Posterior cingulate gyrus (tissue), 11 donors: ENCODE data around the gene KIF16B.
"Not testable (repeated sequence)": the region's sequence is repeated elsewhere in the genome, so short reads cannot be mapped to it uniquely, and the experiment has no call there.

Experiments
- DNase-seq, 10 donors: peaks; one replicate each; pipeline versions ENCODE4 v3.0.0 to v3.0.0-alpha.2; 2020 to 2021; ENCODE audit warnings: mixed read lengths in 3 of 10
- intact Hi-C: fragments of 100-400 bp; cut with DNase I; formaldehyde crosslinking; loops from one replicate; pipeline ENCODE4 v1.15.1; 2023

KIF16B gene

DNA sequence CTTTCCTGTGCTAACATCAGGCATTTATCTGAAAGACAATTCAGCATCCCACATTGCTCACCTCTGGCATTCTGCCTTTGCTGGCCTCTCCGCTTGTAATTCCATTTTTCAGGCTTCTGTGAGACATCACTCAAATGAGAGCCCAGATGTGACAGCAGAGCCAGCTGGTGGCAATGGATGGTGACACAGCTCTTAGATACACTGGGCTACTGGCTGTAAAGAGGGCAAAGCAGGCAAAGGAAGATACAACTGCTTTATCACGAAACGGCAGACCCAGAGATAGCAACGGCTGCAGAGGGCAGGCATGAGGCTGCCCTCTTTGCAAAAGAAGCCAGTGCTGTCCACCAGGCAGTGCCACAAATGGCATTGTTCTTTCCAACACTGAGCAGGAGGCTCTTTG is 329.8 kb downstream of the KIF16B start:
- peak in 3 of 10 donors; percentile 15 to 84 (median 23) for DNase-seq
- intact Hi-C loops, result no loop called here

GRCh38 chr20:16241911-16242310 is 331.3 kb downstream of the KIF16B start:
- peak in 4 of 10 donors; percentile 27 to 83 (median 32) for DNase-seq

DNA sequence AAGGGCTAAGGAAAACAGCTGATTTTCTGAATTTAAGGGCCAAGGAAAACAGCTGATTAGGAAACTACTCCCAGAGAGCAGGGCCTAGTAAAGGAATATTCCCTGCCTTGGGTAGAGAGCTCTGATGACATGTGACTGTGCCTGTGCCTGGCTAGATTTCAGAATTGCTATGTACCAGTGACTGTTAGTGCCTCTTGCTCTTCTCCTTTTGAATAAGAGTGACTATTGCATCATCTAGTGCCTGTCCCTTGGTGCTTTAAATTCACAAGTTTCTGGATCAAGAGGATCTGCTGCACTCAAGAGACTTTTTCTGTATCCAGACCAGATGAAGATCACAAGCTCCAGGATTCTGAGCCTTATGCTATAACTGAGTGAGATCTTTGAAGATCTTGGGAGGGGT is 332.9 kb downstream of the KIF16B start:
- intact Hi-C loops, result no loop called here

More at GRCh38 chr20:16241911-16242310, 331.3 kb downstream of the KIF16B start:
- intact Hi-C loops, result no loop called here

GRCh38 chr20:16236589-16237241 is 336.5 kb downstream of the KIF16B start:
- no peak for DNase-seq
- intact Hi-C loops, result no loop called here

More for the DNA sequence above, 332.9 kb downstream of the KIF16B start:
- DNase-seq, result no peak

GRCh38 chr20:16230402-16230801 is 342.8 kb downstream of the KIF16B start:
- no peak for DNase-seq
- intact Hi-C loops, result no loop called here

DNA sequence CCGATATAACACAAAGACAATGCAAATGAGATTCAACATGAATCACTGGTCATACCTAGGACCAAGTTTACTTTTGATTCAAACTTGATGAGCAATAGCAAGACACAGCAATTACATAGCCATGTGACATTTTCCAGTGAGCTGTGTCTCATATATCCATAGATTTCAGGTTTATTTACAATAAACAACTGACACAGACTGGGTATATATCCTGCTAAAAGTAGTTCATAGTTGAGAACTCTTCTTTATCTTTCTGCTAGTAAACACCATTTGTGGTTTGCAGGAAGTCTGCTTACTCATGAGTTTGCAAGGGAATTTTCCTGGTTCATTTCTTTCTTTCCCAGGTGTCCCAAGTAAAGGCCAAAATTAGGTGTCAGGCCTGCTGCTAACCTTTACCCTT is 343.4 kb downstream of the KIF16B start:
- DNase-seq, result no peak
- intact Hi-C loops, result no loop called here

DNA sequence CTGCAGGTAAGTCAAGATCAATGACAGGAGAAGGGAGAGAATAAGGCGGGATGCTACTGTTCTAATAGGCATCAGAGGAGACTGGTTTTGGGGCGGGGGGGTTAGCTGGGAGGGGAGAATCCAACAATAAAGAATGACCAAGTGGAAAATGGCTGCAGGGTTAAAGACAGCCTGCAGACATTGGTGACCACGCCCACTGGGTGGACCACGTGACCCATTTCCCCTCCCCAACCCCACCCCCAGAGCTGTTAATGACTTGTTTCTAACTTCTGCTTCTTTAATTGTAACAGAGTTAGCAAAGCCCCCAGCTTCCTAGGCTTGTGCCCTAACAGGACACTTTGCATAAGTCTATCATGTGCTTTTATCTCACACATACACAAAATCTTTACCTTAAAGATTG is 344.5 kb downstream of the KIF16B start:
- no peak for DNase-seq
- intact Hi-C loops, result no loop called here

DNA sequence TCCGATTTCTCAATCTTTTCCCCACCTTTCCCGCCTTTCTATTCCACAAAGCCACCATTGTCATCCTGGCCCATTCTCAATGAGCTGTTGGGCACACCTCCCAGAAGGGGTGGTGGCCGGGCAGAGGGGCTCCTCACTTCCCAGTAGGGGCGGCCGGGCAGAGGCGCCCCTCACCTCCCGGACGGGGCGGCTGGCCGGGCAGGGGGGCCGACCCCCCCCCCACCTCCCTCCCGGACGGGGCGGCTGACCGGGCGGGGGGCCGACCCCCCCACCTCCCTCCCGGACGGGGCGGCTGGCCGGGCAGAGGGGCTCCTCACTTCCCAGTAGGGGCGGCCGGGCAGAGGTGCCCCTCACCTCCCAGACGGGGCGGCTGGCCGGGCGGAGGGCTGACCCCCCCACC is 346.3 kb downstream of the KIF16B start:
- DNase-seq, intact Hi-C loops: not testable (repeated sequence)

DNA sequence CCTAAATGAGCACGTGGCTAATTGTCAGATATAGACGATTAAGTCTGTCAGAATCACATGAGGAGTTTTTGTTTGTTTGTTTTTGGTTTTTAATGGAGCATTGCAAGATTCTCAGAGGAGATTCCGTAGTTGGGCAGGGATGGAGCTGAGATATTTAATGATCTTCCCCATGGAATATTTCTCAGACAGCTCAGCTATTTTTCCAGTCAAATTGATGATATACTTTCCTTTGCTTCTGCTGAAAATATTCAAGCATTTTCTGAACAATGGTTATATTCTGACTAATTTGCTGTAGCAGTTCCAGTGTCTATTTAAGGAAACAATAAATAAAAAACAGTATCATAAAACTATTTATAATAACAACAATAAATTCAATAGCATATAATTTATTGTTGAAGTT is 348.4 kb downstream of the KIF16B start:
- DNase-seq, result no peak
- intact Hi-C loops, result no loop called here

DNA sequence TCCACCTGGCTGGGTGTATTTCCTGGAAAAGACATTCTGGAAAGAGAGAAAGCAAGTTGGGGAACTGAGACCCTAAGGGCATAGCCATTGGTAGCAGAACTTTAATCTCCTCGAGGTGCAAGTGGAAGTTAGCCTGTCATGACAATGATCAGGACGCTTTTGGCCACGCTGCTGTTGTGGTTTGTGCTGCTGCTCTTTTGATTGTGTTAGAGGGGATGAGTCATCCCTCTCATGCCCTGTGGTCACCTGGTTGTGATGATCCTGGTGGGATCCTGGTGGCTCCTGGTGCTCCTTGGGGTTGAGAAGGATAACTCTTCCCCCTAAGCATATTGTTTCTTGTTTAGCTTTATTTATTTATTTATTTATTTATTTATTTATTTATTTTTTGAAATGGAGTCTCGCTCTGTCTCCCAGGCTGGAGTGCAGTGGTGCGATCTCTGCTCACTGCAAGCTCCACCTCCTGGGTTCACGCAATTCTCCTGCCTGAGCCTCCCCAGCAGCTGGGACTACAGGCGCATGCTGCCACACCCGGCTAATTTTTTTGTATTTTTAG is 350.3 kb downstream of the KIF16B start:
- DNase-seq, result no peak
- intact Hi-C loops, result no loop called here
